ENCODE data around the gene EID2B.

GRCh38 chr19:39509233-39509632 lies 23.4 kb downstream of the EID2B start:
- TF ChIP-seq CTCF (IDR thresholded peaks at IDR 0.05): no peak
- TF ChIP-seq POLR2A (IDR thresholded peaks at IDR 0.05): no peak

Measured in testis (tissue), 2 donors.